Endodermal cell (in vitro differentiated cells): Measurements from ENCODE around the gene HES7. TPM values are rescaled to one million over a fixed set of nuclear protein-coding genes. Genes with fewer than 3 reads are reported as not detected.

Experiments
- DNase-seq: peaks from one replicate; pipeline ENCODE4 v3.0.0-alpha.2; 2017
- H3K27ac ChIP-seq: 2 replicates; pipeline ENCODE4 v1.5.1; 2013; ENCODE audit warnings: mild to moderate bottlenecking, low read depth, low read length, moderate library complexity
- H3K27me3 ChIP-seq: 2 replicates; pipeline ENCODE4 v1.6.1; 2013; ENCODE audit warnings: mild to moderate bottlenecking, low read length, moderate library complexity; ENCODE audit not compliant: insufficient read depth, control insufficient read depth, poor library complexity, severe bottlenecking
- H3K36me3 ChIP-seq: 2 replicates; pipeline ENCODE4 v1.7.0; 2013; ENCODE audit warnings: mild to moderate bottlenecking, low read length, moderate library complexity; ENCODE audit not compliant: control insufficient read depth, insufficient read depth
- H3K4me1 ChIP-seq: one replicate; pipeline ENCODE4 v1.7.0; 2013; ENCODE audit warnings: low read length; ENCODE audit not compliant: control insufficient read depth, insufficient read depth
- H3K4me3 ChIP-seq: 2 replicates; pipeline ENCODE4 v1.5.1; 2013; ENCODE audit warnings: mild to moderate bottlenecking, low read length, moderate library complexity
- H3K9ac ChIP-seq: 2 replicates; pipeline ENCODE4 v1.6.1; 2013; ENCODE audit warnings: mild to moderate bottlenecking, low read length, moderate library complexity; ENCODE audit not compliant: poor library complexity, severe bottlenecking; ENCODE audit errors: extremely low read depth
- H3K9me3 ChIP-seq: 2 replicates; pipeline ENCODE4 v1.6.1; 2013; ENCODE audit warnings: mild to moderate bottlenecking, low read length, moderate library complexity; ENCODE audit not compliant: control insufficient read depth
- H3K27ac Mint-ChIP-seq: 2 replicates; pipeline ENCODE4 v1.8.0; 2020; ENCODE audit warnings: mixed read lengths
- H3K27me3 Mint-ChIP-seq: 2 replicates; pipeline ENCODE4 v1.8.0; 2021; ENCODE audit warnings: mild to moderate bottlenecking, mixed read lengths; ENCODE audit not compliant: insufficient read depth
- H3K36me3 Mint-ChIP-seq: 2 replicates; pipeline ENCODE4 v1.8.0; 2020; ENCODE audit warnings: low read depth, mixed read lengths
- H3K4me1 Mint-ChIP-seq: 2 replicates; pipeline ENCODE4 v1.8.0; 2020; ENCODE audit warnings: mixed read lengths
- H3K4me3 Mint-ChIP-seq: 2 replicates; pipeline ENCODE4 v1.8.0; 2020; ENCODE audit warnings: mild to moderate bottlenecking, moderate library complexity, mixed read lengths
- H3K9me3 Mint-ChIP-seq: 2 replicates; pipeline ENCODE4 v1.8.0; 2020; ENCODE audit warnings: mild to moderate bottlenecking, mixed read lengths
- WGBS, 2 experiments: methylation state at CpG; one replicate each; pipeline versions ENCODE4 v1.1.5 to v1.1.7; 2013; ENCODE audit warnings: missing lambda C conversion rate in 2 of 2, mixed read lengths in 1 of 2; ENCODE audit not compliant: insufficient coverage in 1 of 2, insufficient read length in 1 of 2; 5-methylcytosine and 5-hydroxymethylcytosine counted together
- total RNA-seq, 2 donors: library from RNA; stranded (reverse); fragmentation: NEBNext Ultra II Directional in 1 of 2; extraction: Animal tissue kit (Norgen Biotek cat#: 25700) in 1 of 2; gene quantifications; 2 replicates in 1 of 2; 3 replicates in 1 of 2; pipeline ENCODE4 v1.2.1, GENCODE V29; 2021
- TF ChIP-seq, protein P1 (sequence below): fragments of 200-600 bp; sonication (generic); conservative IDR thresholded peaks from 2 replicates; pipeline ENCODE4 v1.5.0; 2021; ENCODE audit warnings: antibody characterized with exemption, mild to moderate bottlenecking

HES7 gene
- total RNA-seq, 2 donors from 2014 or later = 0.40 to 2.2 TPM

DNA sequence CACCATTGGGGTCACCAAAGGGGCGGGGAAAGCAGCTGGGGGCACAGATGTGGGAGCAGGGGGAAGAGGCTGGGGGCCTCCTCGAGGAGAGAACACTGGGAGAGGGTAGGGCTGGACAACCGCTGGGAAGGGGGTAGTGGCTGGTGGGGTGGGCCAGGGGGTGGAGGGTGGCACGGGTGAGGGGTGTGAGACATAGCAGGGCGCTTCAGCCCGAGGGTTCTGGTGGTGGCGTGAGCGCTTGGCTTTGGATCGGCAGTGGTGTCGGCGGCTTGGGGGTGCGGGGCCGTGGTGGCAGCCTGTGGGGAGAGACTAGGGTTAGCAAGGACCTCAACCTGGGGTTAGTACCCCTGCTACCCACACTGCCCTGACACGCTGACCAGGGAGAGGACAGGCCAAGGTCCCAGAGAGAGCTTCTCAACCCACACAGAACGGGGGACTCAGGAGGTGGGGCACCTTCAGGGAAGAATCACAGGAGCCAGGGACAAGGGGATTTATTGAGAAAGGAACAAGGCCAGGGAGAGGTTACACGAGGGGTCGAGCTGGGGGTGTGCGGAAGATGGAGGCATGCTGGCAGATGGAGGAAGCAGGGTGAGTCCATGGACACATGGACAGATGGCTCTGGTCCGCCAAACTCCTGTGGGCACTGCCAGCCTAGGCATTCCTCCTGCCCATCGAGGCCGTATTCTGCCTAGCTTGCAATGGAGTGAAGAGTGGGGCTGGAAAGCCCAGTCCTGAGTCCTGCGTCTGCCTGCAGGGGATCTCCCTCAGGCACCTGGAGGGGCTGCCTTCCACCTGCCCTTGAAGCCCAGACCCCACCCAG lies 19.9 kb upstream of the HES7 start:
- H3K9ac ChIP-seq = no peak overlapping the region
- H3K36me3 Mint-ChIP-seq = peaks cover 66% of the 10 kb centered on the region
- H3K36me3 ChIP-seq = peaks cover 64% of the 10 kb centered on the region

DNA sequence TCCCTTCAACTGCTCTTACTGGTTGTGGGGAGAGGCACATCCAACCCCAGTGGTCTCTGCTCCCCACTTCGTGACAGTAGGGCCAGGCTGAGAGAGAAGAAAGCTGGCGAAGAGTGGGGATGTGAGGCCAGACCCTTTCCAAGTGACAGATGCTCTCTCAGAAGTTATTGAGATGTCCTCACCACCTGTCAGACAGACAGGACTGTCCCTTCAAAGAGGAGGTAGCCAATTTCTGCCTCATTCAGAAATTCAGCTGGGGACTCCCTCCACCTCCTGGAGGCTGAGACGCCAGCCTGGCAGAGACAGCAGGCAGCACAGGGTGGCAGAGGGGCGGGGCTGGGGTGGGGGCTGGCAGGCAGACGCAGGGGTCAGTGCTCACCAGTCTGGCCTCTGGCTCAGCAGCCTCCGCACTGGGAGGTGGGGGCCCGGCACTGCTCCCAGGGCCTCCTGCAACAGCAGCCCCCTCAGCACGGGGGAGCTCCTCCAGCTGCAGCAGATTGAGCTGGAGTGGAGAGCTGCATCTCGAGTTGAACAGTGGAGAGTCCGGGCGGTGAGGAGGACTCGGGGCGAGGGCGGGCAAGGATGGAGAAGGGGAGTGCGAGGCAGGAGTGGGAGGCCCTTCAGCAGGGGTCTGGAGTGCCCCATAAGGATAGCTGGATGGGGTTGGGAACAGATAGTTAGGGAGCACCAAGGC lies 19.1 kb upstream of the HES7 start:
- H3K9ac ChIP-seq = no peak overlapping the region
- TF ChIP-seq, protein P1, sequence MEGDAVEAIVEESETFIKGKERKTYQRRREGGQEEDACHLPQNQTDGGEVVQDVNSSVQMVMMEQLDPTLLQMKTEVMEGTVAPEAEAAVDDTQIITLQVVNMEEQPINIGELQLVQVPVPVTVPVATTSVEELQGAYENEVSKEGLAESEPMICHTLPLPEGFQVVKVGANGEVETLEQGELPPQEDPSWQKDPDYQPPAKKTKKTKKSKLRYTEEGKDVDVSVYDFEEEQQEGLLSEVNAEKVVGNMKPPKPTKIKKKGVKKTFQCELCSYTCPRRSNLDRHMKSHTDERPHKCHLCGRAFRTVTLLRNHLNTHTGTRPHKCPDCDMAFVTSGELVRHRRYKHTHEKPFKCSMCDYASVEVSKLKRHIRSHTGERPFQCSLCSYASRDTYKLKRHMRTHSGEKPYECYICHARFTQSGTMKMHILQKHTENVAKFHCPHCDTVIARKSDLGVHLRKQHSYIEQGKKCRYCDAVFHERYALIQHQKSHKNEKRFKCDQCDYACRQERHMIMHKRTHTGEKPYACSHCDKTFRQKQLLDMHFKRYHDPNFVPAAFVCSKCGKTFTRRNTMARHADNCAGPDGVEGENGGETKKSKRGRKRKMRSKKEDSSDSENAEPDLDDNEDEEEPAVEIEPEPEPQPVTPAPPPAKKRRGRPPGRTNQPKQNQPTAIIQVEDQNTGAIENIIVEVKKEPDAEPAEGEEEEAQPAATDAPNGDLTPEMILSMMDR = no peak
- peaks cover 60% of the 10 kb centered on the region for H3K36me3 Mint-ChIP-seq
- no peaks in the 10 kb centered on the region for H3K4me1 ChIP-seq
- peaks cover 58% of the 10 kb centered on the region for H3K36me3 ChIP-seq
- no peak overlapping the region for H3K27ac Mint-ChIP-seq
- H3K27me3 Mint-ChIP-seq = no peaks in the 10 kb centered on the region
- H3K27me3 ChIP-seq = no peaks in the 10 kb centered on the region
- WGBS, 2 experiments = 92 to 97% methylated on average over 3 to 14 of the region's 15 CpGs
- no peak overlapping the region for H3K27ac ChIP-seq
- no peak overlapping the region for H3K4me3 Mint-ChIP-seq
- no peak overlapping the region for H3K4me3 ChIP-seq
- no peaks in the 10 kb centered on the region for H3K9me3 Mint-ChIP-seq
- DNase-seq = peak; percentile 44
- no peaks in the 10 kb centered on the region for H3K9me3 ChIP-seq
- no peaks in the 10 kb centered on the region for H3K4me1 Mint-ChIP-seq

More for the DNA sequence above, 19.9 kb upstream of the HES7 start:
- no peak overlapping the region for H3K27ac Mint-ChIP-seq
- H3K4me3 Mint-ChIP-seq = no peak overlapping the region
- Histone ChIP-seq H3K27ac (no peak overlapping the region), H3K4me3 (no peak overlapping the region), H3K27me3 (no peaks in the 10 kb centered on the region), H3K4me1 (no peaks in the 10 kb centered on the region), H3K9me3 (no peaks in the 10 kb centered on the region)
- no peaks in the 10 kb centered on the region for H3K4me1 Mint-ChIP-seq
- DNase-seq = peak; percentile 42
- TF ChIP-seq, protein P1 = no peak
- WGBS, 2 experiments = 93 to 94% methylated on average over 12 to 22 of the region's 22 CpGs
- no peaks in the 10 kb centered on the region for H3K27me3 Mint-ChIP-seq
- no peaks in the 10 kb centered on the region for H3K9me3 Mint-ChIP-seq

DNA sequence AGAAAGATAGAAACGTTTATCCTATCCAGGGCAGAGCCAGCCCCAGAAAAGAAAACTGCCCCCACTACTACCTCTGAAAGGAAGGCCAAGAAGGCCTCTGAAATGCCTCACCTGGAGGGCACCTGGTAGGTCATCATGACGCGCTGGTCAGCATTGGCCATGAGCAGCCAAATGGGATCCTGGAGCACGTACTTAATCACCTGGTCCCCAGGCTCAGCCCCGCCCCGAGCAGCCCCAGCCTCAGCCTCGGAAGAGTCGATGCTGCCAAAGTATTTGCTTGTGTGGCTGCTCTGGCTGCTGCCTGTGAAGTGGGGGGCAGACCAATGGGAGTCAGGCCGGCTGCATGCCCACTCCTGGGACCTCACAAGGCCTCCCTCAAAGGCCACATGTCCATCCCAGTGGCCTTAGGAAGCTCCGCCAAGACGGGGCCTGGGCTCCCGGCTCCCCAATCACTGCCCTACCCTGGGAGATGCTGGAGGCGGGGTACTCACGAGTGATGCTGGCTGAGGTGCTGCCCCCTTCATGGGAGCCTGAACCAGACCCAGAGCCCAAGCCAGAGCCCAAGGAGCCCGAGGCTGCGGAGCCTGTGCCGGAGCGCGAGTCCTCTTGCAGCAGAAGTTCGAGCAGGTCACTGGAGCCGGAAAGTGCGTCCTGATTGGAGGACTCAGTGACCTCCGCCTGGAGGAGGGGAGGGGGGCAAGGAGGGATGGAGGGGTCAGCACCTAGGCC lies 18.4 kb upstream of the HES7 start:
- Mint-ChIP-seq H3K9me3 (no peaks in the 10 kb centered on the region), H3K4me3 (no peak overlapping the region), H3K4me1 (no peaks in the 10 kb centered on the region), H3K27me3 (no peaks in the 10 kb centered on the region), H3K36me3 (peaks cover 54% of the 10 kb centered on the region), H3K27ac (no peak overlapping the region)
- Histone ChIP-seq H3K36me3 (peaks cover 51% of the 10 kb centered on the region), H3K4me1 (no peaks in the 10 kb centered on the region), H3K9me3 (no peaks in the 10 kb centered on the region), H3K27ac (no peak overlapping the region), H3K27me3 (peaks cover 2% of the 10 kb centered on the region), H3K4me3 (no peak overlapping the region), H3K9ac (no peak overlapping the region)
- WGBS, 2 experiments = 94 to 98% methylated on average over 8 to 23 of the region's 23 CpGs
- DNase-seq = peak; percentile 49
- TF ChIP-seq, protein P1 = no peak
